ENCODE data around the gene MPHOSPH9. TPM values are rescaled to one million over a fixed set of nuclear protein-coding genes. Genes with fewer than 3 reads are reported as not detected.

The MPHOSPH9 gene
- total RNA-seq, 1 experiment from 2014 or later = 60.5 TPM

DNA sequence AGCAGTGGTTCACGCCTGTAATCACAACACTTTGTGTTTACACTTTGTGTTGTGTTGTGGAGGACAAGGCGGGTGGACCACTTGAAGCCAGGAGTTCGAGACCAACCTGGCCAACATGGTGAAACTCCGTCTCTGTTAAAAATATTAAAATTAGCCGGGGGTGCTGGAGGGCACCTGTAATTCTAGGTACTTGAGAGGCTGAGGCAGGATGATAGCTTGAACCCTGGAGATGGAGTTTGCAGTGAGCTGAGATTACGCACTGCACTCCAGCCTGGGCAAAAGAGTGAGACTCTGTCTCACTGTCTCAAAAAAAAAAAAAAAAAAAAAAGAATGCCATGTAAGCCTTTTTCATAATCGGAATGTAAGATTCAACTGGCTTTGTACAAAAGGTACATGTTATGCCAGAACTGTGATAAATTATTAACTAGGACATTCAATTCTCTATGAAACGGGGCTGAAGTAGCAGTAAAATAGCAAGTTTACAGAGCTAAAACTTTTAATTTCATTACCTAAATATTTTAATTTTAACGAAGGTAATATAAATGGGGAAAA lies 68.2 kb downstream of the MPHOSPH9 start:
- H3K23ac ChIP-seq (ENCODE audit: insufficient read length, low read depth, low read length) = no peak overlapping the region
- H2BK20ac ChIP-seq (ENCODE audit: low read depth, low read length, poor library complexity, severe bottlenecking) = no peak overlapping the region
- no peak overlapping the region for H3T11ph ChIP-seq (ENCODE audit: low read length)
- no peak overlapping the region for H4K5ac ChIP-seq (ENCODE audit: insufficient read length, low read depth, low read length)
- H2BK5ac ChIP-seq (ENCODE audit: insufficient read length, low read length) = no peak overlapping the region
- H3K9me3 Mint-ChIP-seq = no peaks in the 10 kb centered on the region
- H3K4ac ChIP-seq (ENCODE audit: low read depth, low read length) = no peak overlapping the region
- no peak overlapping the region for H3K4me3 Mint-ChIP-seq
- H3K27ac Mint-ChIP-seq = 0 out of 7 replicates have a peak overlapping the region, but pooled peaks of 1 of the 3 experiments have one; percentile 15
- no peak overlapping the region for H3K27ac ChIP-seq (ENCODE audit: insufficient read length, low read depth, low read length)
- no peak overlapping the region for H2BK120ac ChIP-seq (ENCODE audit: low read depth, low read length, poor library complexity, severe bottlenecking)
- H2AK5ac ChIP-seq (ENCODE audit: insufficient read length, low read length) = no peak overlapping the region
- no peak overlapping the region for H3K14ac ChIP-seq (ENCODE audit: insufficient read depth, low read length)
- H4K91ac ChIP-seq (ENCODE audit: insufficient read length, low read depth, low read length) = no peak overlapping the region
- H3K4me1 Mint-ChIP-seq = peaks cover 7 to 10% of the 10 kb centered on the region in 2 experiments
- no peak for DNase-seq
- H3K27me3 Mint-ChIP-seq (ENCODE audit: low read depth) = no peaks in the 10 kb centered on the region
- H3K79me1 ChIP-seq (ENCODE audit: insufficient read depth, low read depth, low read length, poor library complexity, severe bottlenecking) = no peaks in the 10 kb centered on the region
- WGBS (ENCODE audit: extremely low coverage, insufficient read length, low lambda C conversion rate) = no CpG with 5 or more reads among the region's 9 CpGs
- H3K56ac ChIP-seq (ENCODE audit: insufficient read length, low read depth, low read length) = no peak overlapping the region
- H3K4me2 ChIP-seq (ENCODE audit: insufficient read depth, insufficient read length, low read length) = no peak overlapping the region
- H3K36me3 Mint-ChIP-seq (ENCODE audit: insufficient read depth in 1 of 3, low read depth in 3 of 3) = peaks cover 3 to 57% (median 57%) of the 10 kb centered on the region in 3 experiments; a peak in 6 of 7 replicates
- TF ChIP-seq, protein P1, sequence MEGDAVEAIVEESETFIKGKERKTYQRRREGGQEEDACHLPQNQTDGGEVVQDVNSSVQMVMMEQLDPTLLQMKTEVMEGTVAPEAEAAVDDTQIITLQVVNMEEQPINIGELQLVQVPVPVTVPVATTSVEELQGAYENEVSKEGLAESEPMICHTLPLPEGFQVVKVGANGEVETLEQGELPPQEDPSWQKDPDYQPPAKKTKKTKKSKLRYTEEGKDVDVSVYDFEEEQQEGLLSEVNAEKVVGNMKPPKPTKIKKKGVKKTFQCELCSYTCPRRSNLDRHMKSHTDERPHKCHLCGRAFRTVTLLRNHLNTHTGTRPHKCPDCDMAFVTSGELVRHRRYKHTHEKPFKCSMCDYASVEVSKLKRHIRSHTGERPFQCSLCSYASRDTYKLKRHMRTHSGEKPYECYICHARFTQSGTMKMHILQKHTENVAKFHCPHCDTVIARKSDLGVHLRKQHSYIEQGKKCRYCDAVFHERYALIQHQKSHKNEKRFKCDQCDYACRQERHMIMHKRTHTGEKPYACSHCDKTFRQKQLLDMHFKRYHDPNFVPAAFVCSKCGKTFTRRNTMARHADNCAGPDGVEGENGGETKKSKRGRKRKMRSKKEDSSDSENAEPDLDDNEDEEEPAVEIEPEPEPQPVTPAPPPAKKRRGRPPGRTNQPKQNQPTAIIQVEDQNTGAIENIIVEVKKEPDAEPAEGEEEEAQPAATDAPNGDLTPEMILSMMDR (conservative IDR thresholded peaks at IDR 0.05) = no peak
- no peak overlapping the region for H3K9ac ChIP-seq (ENCODE audit: extremely low read depth, insufficient read length, low read length)
- H2BK12ac ChIP-seq (ENCODE audit: insufficient read length, low read depth, low read length) = no peak overlapping the region
- H3K23me2 ChIP-seq (ENCODE audit: insufficient read length, low read depth, low read length, poor library complexity, severe bottlenecking) = no peaks in the 10 kb centered on the region
- H3K27me3 ChIP-seq (ENCODE audit: insufficient read depth, low read length) = no peaks in the 10 kb centered on the region
- no peak overlapping the region for H4K8ac ChIP-seq (replicated peaks; ENCODE audit: insufficient read length, low read depth, low read length)
- no peaks in the 10 kb centered on the region for H3K9me3 ChIP-seq (ENCODE audit: control insufficient read depth, low read depth, low read length)
- no peaks in the 10 kb centered on the region; the same call in 1 of the 2 replicates for H3K4me1 ChIP-seq (ENCODE audit: insufficient read depth, low read length)
- no peak overlapping the region for H2AFZ ChIP-seq (ENCODE audit: low read length)
- no peak overlapping the region for H2BK15ac ChIP-seq (ENCODE audit: low read depth, low read length)
- no peaks in the 10 kb centered on the region for H3K79me2 ChIP-seq (ENCODE audit: insufficient read depth, low read length)
- H3K18ac ChIP-seq (ENCODE audit: insufficient read length, low read depth, low read length) = no peak overlapping the region
- no peaks in the 10 kb centered on the region for H4K20me1 ChIP-seq (ENCODE audit: control insufficient read depth, insufficient read depth, insufficient read length)
